GM18909 (cell line): ENCODE data around the gene RNF144A.
"Not testable (repeated sequence)": the region's sequence is repeated elsewhere in the genome, so short reads cannot be mapped to it uniquely, and the experiment has no call there.

Experiments
- ATAC-seq: cut with Tn5 transposase; IDR thresholded peaks from one replicate; pipeline ENCODE4 v1.9.1; 2021; ENCODE audit warnings: mild to moderate bottlenecking; ENCODE audit not compliant: unreplicated experiment, poor library complexity

The RNF144A gene

DNA sequence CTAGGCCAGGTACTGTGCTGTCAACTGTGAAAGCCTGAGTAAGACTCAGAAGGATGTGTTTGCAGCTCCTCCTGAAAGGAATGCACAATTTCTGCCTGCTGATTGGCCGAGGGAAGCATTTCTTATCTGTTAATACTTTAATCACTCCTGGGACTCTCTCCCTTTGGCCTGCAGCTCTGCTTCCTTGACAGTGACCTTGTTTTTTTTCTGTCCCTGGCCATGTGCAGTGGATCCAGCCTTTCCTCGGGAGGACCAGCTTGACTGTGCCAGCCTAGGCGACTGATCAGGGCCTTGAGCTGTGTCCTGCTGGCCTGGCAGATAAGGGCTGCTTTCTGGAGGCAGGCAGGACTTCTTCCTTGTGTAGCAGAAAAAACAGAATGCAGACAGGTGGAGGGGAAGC is 10.0 kb downstream of the RNF144A start:
- no peak for ATAC-seq

DNA sequence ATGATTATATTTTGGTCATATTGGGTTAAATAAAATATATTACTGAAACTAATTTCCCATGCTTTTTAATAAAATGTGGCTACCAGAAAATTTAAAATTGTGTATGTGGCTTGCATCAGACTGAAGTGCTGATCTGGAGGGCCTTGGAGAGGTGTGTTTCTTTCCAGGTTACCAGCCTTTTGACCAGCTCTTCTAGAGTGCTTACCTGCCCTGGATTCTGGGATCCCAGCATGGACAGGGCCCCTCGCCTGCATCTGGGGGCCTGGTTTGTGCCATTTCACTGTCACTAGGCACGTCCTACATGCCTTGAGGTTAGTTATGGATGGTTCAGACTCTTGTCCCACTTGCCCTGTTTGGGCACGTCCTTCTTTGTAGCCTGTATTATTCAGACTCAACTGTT is 10.5 kb downstream of the RNF144A start:
- no peak for ATAC-seq

DNA sequence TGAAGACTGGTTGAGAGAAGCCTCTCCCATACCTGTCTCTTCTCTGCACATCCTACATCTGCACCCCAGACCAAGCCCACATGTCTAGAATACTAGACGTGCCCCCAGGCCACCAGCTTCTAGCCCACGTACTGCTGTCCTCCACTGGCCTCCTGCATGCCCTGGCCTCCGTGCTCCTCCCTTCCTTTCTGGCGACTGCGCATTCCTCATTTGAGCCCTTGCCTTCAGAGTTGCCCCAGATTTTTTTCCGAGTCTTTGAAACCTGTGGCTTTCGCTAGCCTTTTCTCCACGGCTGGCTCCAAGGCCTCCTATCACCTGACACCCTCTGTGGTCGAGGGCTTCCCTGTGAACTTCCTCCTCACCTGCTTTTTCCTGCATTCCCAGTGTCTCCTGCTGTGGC is 11.2 kb downstream of the RNF144A start:
- ATAC-seq: no peak

DNA sequence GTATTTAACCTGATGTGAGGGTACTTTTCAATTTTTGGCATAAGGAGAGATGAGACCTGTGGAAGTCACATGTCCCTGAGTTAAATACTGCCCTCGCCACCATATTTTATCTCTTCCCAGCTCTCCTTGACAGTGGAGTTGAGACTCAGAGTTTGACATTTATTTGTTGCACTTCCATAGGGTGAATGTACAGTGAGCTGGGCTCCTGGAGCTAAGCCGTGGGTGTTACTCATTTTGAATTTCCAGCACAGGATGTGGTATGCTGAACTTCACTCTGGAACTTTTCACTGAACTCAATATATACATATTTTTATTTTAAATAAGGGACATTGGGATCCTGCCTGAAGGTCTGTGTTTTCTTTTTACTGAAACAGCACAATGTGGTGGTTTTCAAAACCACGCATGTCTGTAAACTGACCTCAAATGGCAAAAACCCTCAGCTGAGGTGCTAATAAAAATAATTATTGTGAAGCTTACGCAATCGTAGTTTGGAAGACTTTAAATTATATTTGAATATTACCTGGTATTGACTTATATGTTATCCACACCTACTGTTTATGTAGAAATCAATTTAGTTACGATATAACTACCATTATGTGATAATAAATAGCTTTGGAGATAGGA is 12.1 kb downstream of the RNF144A start:
- no peak for ATAC-seq

DNA sequence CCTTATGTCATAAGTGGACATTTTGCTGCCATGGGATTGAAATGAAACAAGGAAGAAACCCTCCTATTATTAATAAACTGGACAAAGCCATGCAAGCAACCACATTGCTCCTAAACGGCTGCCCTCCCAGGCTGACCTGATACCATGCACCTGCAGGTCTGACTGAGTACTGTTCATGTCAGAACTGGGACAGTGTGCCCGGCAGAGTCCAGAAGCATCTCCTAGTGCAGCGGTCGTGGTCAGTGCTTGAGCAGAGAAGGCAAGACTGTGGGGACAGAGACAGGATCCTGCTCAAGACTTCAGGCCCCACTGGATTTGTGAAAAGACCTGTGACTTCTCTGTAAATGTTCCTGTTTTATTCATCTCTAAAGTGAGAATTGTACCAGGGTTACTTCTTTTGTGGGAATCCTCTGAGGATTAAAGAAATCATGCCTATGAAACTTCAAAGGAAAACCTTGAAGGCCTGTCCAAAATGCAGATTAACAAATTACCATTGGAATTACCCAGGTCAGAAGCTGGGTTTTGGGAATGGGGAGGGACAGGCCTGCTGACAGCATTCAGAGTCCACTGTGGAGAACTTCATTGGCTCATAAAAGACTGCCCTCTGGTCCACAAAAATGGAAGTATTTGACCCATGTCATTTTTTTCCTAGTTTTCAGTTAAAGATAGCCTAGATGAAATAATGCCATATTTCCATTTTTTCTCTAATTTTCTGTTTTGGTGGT is 13.9 kb downstream of the RNF144A start:
- ATAC-seq: no peak

DNA sequence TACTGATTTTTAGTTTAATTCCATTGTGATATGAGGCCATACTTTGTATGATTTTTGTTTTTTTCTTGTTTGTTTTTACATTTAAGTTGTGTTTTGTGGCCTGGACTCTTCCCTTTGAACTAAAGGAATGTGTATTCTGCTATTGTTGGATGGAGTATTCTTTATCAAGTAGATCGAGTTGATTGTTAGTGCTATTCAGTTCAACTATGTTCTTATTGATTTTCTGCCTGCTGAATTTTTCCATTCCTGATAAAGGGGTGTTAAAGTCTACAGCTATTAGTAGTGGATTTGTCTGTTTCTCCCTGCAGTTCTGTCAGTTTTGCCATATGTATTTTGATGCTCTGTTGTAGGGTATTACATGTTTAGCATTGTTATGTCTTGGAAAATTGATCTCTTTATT is 14.5 kb downstream of the RNF144A start:
- ATAC-seq: no peak

DNA sequence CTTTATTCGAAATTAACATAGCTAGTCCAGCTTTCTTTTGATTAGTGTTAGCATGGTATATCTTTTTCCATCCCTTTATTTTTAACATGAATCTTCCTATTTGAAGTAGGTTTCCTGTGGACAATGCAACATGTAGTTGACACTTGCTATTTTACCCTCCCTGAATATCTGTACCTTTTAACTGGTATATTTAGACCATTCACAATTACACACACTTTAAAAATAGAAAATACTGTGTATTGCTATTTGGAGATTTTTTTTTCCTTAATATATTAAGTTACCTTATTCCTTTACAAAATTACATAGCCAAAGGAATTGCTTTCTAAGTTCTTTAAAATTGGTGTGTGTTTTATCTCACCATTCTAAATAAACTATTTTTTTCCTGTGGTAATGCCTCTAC is 15.0 kb downstream of the RNF144A start:
- no peak for ATAC-seq

DNA sequence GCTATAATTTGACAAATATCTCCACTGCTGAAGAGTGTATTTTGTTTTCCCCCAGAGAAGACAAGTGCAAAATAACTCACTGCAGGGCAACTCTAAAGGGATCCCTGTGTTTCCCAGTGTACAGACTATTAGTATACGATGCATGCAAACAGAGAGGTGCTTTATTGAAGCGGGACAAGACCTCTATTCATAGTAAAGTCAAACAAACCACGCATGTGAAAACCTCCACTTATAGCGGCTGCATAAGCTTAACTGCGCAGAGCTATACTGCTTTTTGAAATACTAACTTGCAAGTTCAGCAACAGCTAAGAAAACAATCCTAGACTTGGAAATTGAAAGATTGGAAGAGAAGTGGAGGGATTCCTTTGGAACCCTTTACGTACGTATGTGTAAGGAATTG is 15.6 kb downstream of the RNF144A start:
- no peak for ATAC-seq

DNA sequence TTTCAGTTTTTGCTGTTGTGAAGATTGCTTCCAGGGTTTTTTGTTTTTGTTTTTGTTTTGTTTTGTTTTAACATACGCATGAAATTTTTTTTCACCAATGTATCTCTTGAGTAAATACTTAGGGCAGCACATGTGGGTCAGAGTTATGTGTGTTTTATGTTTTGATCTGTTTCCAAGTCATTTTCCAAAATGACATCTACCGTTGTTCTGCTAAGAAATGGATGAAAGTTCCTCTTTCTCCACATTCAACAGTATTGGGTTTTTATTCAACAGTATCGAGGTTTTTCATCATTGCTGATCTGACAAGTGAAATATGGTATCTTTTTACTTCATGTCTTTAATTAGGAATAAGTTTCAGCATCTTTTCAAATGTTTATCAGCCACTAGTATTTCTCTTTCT is 16.7 kb downstream of the RNF144A start:
- no peak for ATAC-seq

DNA sequence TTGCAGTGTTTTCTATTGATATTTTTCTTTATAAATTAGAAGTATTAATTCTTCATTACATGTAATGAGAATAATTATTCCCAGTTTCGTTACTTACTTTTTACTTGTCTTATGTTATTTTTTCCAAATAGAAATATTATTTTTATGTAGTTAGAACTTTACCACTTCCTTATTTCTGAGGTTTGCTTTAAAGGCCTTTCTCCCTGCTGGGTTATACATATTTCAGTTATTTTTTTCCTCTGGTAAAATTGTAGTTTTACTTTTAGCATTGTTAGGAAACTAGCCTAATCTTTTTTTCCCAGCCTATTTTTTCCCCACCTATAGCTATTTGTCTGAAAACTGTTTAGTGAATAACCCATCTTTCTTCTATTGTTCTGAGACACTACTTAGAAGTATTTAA is 17.1 kb downstream of the RNF144A start:
- no peak for ATAC-seq

DNA sequence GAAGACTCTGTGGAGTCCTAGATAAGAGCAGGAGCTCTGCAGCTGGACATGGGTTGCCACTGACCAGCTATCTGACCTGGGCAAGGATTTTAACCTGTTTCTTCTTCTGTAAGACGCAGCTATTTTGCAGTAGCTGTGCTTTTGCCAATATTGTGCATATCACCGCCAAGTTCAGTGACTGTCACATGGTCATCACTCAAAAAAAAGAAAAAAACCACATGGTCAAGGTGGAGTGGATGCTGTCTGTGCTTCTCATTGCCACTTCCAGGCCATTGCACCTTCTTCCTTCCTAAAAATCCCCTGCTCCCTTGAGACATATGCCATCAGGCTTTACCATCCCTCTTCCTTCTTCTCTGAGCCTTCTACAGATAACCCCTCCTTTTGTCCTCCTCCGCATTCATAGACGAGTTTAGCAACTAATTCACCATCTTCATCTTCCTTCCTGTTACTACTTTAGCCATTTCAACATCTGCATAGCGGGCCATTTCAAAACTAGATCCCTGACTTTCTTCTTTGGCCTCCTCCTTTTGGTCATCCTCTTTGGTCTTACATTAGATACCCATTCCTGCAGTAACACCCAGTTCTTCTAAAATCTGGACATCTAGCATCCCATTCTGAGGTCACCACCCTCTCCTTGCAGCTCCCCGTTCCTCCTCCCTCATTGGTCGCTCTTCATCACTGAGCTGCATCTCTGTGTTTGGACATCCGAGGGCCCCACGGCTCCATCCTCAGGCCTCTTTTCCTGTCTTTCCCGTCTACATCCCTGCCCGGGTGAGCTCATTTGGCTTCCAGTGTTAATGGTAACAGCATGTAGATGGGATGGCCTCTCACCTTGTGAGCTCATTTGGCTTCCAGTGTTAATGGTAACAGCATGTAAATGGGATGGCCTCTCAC is 17.8 kb downstream of the RNF144A start:
- ATAC-seq: no peak

DNA sequence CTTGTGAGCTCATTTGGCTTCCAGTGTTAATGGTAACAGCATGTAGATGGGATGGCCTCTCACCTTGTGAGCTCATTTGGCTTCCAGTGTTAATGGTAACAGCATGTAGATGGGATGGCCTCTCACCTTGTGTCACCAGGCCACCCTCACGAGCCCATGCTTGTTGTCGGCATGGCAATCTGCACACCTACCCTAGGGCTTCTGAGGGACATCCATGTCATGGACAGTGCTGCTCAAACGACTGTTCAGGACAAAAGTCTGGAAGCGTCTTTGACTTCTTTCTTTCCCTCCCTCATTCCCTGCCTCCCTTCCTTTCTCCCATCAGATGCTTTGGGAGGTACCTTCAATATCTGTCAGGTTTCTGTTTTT is 18.4 kb downstream of the RNF144A start:
- ATAC-seq: not testable (repeated sequence)

DNA sequence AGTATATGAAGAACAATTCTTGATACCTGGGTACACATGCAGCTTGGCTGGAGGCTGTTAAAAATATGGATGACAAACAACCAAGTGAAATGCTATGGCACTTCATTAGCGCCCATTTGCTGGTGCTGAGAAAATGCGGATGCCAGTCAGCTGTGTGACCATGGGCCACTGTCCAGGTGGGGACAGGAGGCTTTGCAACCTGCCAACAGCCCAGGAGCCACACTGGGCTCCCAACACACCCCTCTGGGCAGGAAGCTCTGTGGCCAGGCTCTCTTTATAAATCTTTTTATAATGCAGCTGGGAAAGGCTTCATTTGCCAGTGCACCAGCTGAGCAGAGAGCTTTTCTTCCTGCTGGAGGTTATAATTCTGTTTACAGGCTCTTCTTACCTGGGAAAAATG is 19.9 kb downstream of the RNF144A start:
- no peak for ATAC-seq

DNA sequence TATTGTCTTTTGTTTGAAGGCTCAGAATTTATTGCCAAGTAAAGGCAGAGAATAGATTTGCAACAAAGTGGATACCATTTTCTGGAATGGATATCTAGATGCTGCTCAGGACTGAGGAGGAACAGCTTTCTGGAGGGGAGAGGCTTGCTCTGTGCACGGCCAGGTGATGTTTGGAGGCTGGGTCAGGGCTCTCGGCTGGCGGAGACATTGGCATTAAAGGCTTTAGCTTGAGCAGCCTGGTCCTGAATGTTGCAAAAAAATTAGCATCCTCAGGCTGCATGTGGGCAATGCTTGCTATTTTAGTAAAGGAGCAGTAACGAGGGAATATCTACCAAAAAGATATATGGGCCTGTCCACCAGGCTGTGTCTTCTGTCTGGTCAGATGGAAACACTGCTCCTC is 20.4 kb downstream of the RNF144A start:
- ATAC-seq: no peak

DNA sequence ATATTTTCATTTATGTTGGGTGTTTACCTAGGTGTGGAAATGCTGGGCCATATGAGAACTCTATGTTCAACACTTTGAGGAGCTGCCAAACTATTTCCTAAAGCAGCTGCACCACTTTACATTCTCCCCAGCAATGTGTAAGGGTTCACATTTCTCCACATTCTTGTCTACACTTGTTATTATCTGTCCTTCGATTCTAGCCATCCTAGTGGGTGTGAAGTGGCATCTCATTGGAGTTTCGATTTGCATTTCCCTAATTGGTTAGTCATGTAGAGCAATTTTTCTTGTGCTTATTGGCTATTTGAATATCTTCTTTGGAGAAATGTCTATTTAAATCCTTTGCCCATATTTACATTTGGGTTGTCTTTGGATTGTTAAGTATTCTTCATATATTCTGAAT is 21.9 kb downstream of the RNF144A start:
- ATAC-seq: no peak

DNA sequence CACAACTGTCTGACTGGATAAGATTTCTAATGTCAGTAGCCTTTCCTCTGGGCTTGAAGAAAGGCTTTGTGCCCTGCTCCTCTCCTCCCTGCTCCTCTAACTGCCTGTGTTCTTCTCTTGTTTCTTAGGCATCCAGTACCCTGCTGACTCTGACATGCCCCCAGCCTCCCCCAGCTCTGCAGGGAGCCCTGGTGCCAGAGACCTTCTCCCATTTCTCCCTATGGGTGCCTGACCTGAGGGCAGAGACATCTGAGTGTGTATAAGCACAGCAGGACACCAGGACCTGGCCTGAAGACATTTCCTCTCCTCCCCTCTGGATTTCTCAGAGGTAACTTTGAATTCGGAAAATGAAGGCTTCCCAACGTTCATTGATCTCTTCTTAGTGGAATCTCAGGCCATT is 23.6 kb downstream of the RNF144A start:
- ATAC-seq: no peak

DNA sequence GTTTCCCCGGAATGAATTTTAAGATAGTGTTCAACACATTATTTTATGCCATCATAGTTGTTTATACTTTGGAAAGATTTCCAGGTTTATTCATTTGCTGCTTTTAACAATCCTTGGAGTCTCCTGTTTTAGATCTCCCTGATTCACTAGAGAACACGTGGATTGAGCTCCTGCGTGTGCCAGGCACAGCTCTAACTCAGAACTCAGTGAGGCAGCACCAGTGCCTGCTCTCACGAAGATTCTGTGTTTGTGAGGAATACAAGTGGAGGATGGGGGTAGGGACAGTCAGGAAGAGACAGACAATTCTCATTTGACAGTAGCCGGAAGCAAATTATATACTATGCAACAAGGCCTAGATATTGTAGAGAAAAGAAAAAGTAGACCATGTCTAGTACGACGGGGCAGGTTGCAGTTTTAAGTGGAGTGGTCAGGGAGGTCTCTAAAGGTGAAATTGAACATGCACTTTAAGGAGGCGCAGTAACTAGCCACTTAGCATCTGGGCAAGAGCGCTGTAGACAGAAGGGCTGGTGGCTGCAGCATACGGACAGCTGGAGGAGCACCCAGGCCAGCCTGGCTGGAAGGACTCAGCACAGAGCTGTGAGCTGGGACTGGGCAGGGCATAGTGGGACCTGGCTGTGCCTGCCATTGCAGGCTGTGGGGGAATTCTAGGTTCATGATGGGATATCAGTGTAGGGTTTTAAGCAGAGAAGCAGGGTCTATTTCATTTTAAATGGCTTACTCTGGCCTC is 24.3 kb downstream of the RNF144A start:
- no peak for ATAC-seq

DNA sequence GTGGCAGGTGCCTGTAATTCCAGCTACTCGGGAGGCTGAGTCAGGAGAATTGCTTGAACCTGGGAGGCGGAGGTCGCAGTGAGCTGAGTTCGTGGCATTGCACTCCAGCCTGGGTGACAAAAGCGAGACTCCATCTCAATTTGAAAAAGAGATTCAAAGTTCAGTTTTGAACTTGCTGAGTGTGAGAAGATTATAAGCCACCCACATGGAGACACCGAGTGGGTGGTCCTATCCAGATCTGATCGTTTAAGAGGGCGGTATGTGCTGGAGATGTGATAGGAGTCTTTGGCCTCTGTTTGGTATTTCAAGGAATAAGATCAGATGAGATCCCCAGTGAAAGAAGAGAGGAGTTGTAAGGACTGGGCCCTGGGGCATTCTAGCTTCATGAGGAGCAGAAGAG is 25.6 kb downstream of the RNF144A start:
- no peak for ATAC-seq

DNA sequence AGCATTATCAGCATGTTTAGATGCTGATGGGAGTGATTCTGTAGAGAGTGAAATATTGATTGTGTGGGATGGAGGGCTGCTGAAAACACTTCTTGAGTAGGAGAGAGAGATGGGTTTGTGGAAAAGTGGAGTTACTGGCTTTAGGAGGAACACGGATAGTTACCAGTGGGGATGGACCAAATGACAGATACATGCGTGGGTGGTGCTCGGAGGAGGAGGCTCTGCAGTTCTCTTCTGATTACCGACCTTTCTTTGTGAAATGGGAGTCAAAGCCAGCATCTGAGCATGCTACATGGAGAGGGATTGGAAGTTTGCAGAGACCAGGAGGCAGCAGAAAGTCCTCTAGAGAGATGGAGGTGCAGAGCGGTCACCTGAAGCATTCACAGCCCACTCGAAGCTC is 26.3 kb downstream of the RNF144A start:
- no peak for ATAC-seq

DNA sequence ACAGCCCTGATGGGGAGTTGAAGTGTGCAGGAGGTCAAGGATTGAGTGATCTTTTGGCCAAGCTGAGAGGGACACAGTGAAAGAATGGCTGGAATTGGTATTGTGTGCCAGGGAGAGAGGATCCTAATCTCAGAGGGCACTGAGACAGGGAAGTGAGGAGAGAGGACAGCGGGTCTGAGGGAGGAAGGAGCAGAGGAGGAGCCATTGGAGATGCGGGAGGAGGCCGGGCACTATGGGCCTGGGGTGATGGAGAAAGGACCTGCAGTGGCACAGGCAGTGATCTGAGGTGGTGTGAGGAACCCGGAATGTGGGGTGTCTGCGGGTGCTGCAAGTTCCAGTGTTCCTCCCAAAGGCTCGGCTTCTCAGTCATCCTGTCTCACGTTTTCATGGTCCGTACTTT is 26.8 kb downstream of the RNF144A start:
- no peak for ATAC-seq

DNA sequence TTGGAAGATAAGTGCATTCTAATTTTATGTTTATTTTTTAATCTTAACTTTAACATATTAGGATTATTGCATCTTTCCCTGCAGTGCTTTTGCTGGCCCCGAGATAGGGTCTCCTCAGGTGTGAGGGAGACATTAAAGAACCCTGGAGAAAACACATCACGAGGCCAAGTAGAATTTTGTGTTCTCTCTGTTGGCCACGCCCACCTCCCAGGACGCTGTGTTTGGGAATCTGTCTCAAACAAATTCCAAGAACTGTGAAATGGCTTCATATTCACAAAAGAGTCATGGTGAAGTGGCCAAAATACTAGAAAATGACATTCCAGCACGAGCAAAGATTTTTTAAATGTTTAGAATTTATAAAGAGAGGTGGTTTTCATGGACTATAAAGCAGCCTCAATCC is 27.3 kb downstream of the RNF144A start:
- ATAC-seq: no peak
